Panc1 (cell line): ENCODE data around the gene COL5A1. TPM values are rescaled to one million over a fixed set of nuclear protein-coding genes. Genes with fewer than 3 reads are reported as not detected.

Experiments used
- ATAC-seq: fragments of 200-7000 bp; cut with Tn5 transposase; 2 replicates; pipeline ENCODE4 v1.9.1; 2020; ENCODE audit warnings: mild to moderate bottlenecking, moderate library complexity
- BruUV-seq: library from RNA; stranded (reverse); fragments of 400-500 nt; replicated peaks from 2 replicates; lab custom pipeline; 2021; lab: Mats Ljungman, UMichigan
- CTCF ChIA-PET: fragments of 300-600 bp; sonication (Branson Sonifier 250); formaldehyde crosslinking; loops from one replicate; lab custom pipeline; 2022; ENCODE audit warnings: antibody characterized with exemption; lab: Charles Lee
- POLR2A ChIA-PET: fragments of 300-600 bp; sonication (Branson Sonifier 250); formaldehyde crosslinking; loops from one replicate; lab custom pipeline; 2022; ENCODE audit warnings: antibody characterized with exemption; lab: Charles Lee
- DNase-seq: peaks from one replicate; pipeline ENCODE4 v3.0.0-alpha.2; 2010; ENCODE audit warnings: low read depth, low spot score
- H3K27ac ChIP-seq: 2 replicates; pipeline ENCODE4 v1.5.1; 2011; ENCODE audit warnings: mild to moderate bottlenecking, low read length, inconsistent platforms
- H3K27me3 ChIP-seq: fragments of 200-500 bp; sonication (Bioruptor generic); 2 replicates; pipeline ENCODE4 v1.6.0; 2014; ENCODE audit warnings: low read length, inconsistent platforms; ENCODE audit not compliant: control insufficient read depth, insufficient read depth
- H3K36me3 ChIP-seq: fragments of 200-500 bp; sonication (Bioruptor generic); 2 replicates; pipeline ENCODE4 v1.5.1; 2014; ENCODE audit warnings: inconsistent platforms, mild to moderate bottlenecking, low read length, moderate library complexity; ENCODE audit not compliant: control insufficient read depth, insufficient read depth
- H3K4me1 ChIP-seq: 2 replicates; pipeline ENCODE4 v1.5.1; 2011; ENCODE audit warnings: inconsistent platforms, mild to moderate bottlenecking, low read length, moderate library complexity; ENCODE audit not compliant: control insufficient read depth, insufficient read depth
- H3K4me3 ChIP-seq, 2 experiments: 2 replicates each; pipeline ENCODE4 v1.5.1; 2011 to 2012; ENCODE audit warnings: low read depth in 2 of 2, low read length in 2 of 2, mild to moderate bottlenecking in 2 of 2, inconsistent platforms in 1 of 2, moderate library complexity in 1 of 2
- H3K9me3 ChIP-seq: fragments of 200-500 bp; sonication (Bioruptor generic); 2 replicates; pipeline ENCODE4 v1.5.1; 2014; ENCODE audit warnings: low read depth, mild to moderate bottlenecking, inconsistent platforms, low read length, moderate library complexity; ENCODE audit not compliant: control insufficient read depth, insufficient read depth
- POLR2AphosphoS5 ChIP-seq: IDR thresholded peaks from 2 replicates; pipeline ENCODE4 v1.6.1; 2012; ENCODE audit warnings: mild to moderate bottlenecking, low read depth, low read length, moderate library complexity
- SIN3A ChIP-seq: IDR thresholded peaks from 2 replicates; pipeline ENCODE4 v1.6.1; 2012; ENCODE audit warnings: low read depth, mild to moderate bottlenecking, low read length, moderate library complexity, borderline replicate concordance; ENCODE audit not compliant: insufficient read depth
- TCF7L2 ChIP-seq: IDR thresholded peaks from 2 replicates; pipeline ENCODE4 v1.6.1; 2011; ENCODE audit warnings: mild to moderate bottlenecking, low read depth, low read length, inconsistent platforms
- in situ Hi-C: cut with HindIII; loops from 2 replicates; pipeline ENCODE4 v1.10.0; 2016; ENCODE audit warnings: low sequenced_read_pairs, low pct_unique_long_range_greater_than_20kb
- intact Hi-C: fragments of 100-400 bp; cut with micrococcal nuclease; formaldehyde crosslinking; loops from one replicate; pipeline ENCODE4 v1.10.0; 2022; ENCODE audit not compliant: unreplicated experiment
- total RNA-seq: library from RNA; stranded (reverse); gene quantifications from one replicate; pipeline ENCODE4 v1.2.1, GENCODE V29; 2021; ENCODE audit not compliant: unreplicated experiment
- TF ChIP-seq, protein P1 (sequence below): fragments of 450-650 bp; IDR thresholded peaks from 2 replicates; pipeline ENCODE4 v1.5.1; 2017; ENCODE audit warnings: mild to moderate bottlenecking
- TF ChIP-seq, protein P2 (sequence below), 2 experiments: IDR thresholded peaks; 2 replicates each; pipeline ENCODE4 v1.6.1; 2011 to 2012; ENCODE audit warnings: low read depth in 2 of 2, control low read depth in 1 of 2, low read length in 1 of 2, mild to moderate bottlenecking in 1 of 2, moderate library complexity in 1 of 2; ENCODE audit not compliant: insufficient read depth in 1 of 2

COL5A1 gene
- total RNA-seq, 1 experiment from 2014 or later, result 5.7 TPM

DNA sequence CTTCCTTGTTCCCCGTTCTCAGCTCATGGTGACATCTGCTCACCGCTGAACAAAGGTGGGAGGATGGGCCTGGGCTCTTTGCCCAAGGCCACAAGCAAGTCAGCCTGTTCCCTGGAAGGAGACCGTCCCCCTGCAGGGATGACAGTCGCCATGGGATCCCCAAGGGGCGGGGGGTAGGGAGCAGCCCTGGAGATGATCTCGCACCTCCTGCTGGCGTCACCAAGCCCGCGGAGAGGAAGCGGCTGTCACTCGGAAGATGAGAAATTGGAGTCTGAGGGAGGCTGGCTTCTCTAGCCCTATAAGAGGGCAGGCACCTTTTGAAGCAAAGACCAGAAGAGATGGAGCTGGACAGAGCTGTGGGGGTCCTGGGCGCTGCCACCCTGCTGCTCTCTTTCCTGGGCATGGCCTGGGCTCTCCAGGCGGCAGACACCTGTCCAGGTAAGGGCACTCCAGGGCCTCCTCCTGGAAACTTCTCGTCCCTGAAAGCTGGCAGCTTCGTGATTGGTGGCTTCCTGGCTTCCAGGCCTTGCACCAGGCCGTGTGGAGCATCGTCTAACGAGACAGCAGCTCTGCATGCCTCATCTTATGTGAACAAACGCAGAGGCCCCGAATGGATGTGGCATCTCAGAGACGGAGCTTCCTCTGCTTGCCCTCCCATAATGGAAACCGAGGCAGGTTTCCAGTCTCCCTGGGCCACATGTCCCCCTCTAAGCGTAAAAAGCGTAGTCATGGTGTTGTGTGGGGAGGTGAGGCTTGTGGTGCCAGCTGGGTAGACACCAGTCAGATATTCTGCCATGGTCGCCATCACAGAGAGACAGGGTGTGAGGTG lies 239.1 kb downstream of the COL5A1 start, which contains the start of gene FCN2:
Gene FCN2, plus strand, starts transcription at position 327 of the 829 bp plus-strand sequence. Its CDS starts 12 bp downstream, at position 339.
- BruUV-seq, result no TSS peak
- no peak within 1 kb of the TSS for H3K27ac ChIP-seq

DNA sequence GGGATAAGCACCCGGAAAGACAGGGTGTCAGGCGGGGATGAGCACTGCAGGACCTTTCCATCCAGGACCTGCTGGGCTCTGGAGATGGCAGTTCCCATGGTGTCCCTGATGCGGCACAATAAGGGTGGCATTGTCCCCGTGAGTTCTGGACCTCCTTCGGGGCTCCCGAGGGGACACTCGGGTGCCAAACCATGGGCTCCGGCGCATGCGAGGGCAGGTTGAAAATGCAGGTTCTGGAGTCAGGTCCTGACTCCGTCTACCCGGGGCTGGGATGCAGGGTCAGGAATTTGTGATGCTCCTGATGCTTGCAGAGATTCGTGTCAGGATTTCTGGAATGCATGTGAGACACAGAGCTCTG lies 239.7 kb downstream of the COL5A1 start:
- Histone ChIP-seq H3K36me3 (no peaks in the 10 kb centered on the region), H3K27me3 (no peaks in the 10 kb centered on the region), H3K4me1 (no peaks in the 10 kb centered on the region), H3K4me3 (no peak overlapping the region), H3K9me3 (no peaks in the 10 kb centered on the region), H3K27ac (no peak overlapping the region)
- BruUV-seq, result no TSS peak
- ATAC-seq (no peak), DNase-seq (no peak)
- POLR2A ChIA-PET, result no interaction called here
- intact Hi-C loops, result no loop called here
- CTCF ChIA-PET, result no interaction called here
- no peak for TF ChIP-seq POLR2AphosphoS5
- TF ChIP-seq TCF7L2, result no peak
- TF ChIP-seq, protein P1, sequence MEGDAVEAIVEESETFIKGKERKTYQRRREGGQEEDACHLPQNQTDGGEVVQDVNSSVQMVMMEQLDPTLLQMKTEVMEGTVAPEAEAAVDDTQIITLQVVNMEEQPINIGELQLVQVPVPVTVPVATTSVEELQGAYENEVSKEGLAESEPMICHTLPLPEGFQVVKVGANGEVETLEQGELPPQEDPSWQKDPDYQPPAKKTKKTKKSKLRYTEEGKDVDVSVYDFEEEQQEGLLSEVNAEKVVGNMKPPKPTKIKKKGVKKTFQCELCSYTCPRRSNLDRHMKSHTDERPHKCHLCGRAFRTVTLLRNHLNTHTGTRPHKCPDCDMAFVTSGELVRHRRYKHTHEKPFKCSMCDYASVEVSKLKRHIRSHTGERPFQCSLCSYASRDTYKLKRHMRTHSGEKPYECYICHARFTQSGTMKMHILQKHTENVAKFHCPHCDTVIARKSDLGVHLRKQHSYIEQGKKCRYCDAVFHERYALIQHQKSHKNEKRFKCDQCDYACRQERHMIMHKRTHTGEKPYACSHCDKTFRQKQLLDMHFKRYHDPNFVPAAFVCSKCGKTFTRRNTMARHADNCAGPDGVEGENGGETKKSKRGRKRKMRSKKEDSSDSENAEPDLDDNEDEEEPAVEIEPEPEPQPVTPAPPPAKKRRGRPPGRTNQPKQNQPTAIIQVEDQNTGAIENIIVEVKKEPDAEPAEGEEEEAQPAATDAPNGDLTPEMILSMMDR, result no peak
- no peak for TF ChIP-seq SIN3A
- TF ChIP-seq, protein P2, sequence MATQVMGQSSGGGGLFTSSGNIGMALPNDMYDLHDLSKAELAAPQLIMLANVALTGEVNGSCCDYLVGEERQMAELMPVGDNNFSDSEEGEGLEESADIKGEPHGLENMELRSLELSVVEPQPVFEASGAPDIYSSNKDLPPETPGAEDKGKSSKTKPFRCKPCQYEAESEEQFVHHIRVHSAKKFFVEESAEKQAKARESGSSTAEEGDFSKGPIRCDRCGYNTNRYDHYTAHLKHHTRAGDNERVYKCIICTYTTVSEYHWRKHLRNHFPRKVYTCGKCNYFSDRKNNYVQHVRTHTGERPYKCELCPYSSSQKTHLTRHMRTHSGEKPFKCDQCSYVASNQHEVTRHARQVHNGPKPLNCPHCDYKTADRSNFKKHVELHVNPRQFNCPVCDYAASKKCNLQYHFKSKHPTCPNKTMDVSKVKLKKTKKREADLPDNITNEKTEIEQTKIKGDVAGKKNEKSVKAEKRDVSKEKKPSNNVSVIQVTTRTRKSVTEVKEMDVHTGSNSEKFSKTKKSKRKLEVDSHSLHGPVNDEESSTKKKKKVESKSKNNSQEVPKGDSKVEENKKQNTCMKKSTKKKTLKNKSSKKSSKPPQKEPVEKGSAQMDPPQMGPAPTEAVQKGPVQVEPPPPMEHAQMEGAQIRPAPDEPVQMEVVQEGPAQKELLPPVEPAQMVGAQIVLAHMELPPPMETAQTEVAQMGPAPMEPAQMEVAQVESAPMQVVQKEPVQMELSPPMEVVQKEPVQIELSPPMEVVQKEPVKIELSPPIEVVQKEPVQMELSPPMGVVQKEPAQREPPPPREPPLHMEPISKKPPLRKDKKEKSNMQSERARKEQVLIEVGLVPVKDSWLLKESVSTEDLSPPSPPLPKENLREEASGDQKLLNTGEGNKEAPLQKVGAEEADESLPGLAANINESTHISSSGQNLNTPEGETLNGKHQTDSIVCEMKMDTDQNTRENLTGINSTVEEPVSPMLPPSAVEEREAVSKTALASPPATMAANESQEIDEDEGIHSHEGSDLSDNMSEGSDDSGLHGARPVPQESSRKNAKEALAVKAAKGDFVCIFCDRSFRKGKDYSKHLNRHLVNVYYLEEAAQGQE (IDR thresholded peaks at IDR 0.05; ENCODE audit: insufficient read depth in 1 of 2, low read depth in 2 of 2, low read length in 1 of 2), result no peak
- in situ Hi-C loops, result no loop called here

More for the DNA sequence above, 239.1 kb downstream of the COL5A1 start, which contains the start of gene FCN2:
- POLR2A ChIA-PET, result no interaction called here
- no peak for TF ChIP-seq SIN3A
- Histone ChIP-seq H3K9me3 (no peaks in the 10 kb centered on the region), H3K27me3 (no peaks in the 10 kb centered on the region), H3K4me3 (no peak within 1 kb of the TSS), H3K36me3 (no peaks in the 10 kb centered on the region), H3K4me1 (no peaks in the 10 kb centered on the region)
- in situ Hi-C loops (no loop called here), intact Hi-C loops (no loop called here)
- ATAC-seq (no peak), DNase-seq (no peak)
- CTCF ChIA-PET, result no interaction called here

DNA sequence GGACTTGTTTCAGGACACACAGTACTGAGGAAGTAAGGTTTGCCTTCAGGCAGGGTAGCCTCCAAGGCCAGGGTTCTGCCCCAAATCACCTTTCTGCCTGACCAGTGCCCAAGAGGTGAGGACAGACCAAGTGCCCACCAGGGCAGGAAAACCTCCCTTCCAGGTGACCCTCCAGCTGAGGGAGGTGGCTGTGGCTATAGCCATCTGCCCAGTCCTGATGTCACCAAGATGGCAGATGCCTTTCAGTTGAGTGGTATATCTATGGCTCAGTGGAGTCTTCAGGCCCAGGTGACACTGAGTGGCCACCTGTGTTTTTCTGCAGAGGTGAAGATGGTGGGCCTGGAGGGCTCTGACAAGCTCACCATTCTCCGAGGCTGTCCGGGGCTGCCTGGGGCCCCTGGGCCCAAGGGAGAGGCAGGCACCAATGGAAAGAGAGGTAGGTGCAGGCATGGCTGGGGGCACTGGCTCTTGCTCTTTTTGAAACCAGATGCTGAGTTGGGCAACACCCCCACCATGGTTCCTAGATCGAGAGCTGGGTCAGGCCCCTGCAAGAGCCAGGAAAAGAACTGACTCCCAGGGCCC lies 240.7 kb downstream of the COL5A1 start:
- in situ Hi-C loops, result no loop called here
- no peaks in the 10 kb centered on the region for H3K27me3 ChIP-seq
- no peak overlapping the region for H3K4me3 ChIP-seq
- no peaks in the 10 kb centered on the region for H3K36me3 ChIP-seq
- no peak overlapping the region for H3K27ac ChIP-seq
- intact Hi-C loops, result no loop called here
- DNase-seq, result no peak
- TF ChIP-seq, protein P1, result no peak
- no TSS peak for BruUV-seq
- no peaks in the 10 kb centered on the region for H3K9me3 ChIP-seq
- ChIA-PET POLR2A (no interaction called here), CTCF (no interaction called here)
- no peaks in the 10 kb centered on the region for H3K4me1 ChIP-seq
- ATAC-seq, result no peak
